GM12875 (cell line): ENCODE measurements around the gene TINAGL1.

Experiments
- H3K4me3 ChIP-seq: one replicate; pipeline ENCODE4 v1.5.1; 2011; ENCODE audit warnings: low read depth, low read length, control low read depth
- TF ChIP-seq, protein P1 (sequence below): IDR thresholded peaks from 2 replicates; pipeline ENCODE4 v1.5.1; 2011; ENCODE audit warnings: low read depth, mild to moderate bottlenecking, control low read depth, inconsistent platforms, low read length, moderate library complexity, borderline replicate concordance; ENCODE audit not compliant: insufficient read depth

TINAGL1 gene

DNA sequence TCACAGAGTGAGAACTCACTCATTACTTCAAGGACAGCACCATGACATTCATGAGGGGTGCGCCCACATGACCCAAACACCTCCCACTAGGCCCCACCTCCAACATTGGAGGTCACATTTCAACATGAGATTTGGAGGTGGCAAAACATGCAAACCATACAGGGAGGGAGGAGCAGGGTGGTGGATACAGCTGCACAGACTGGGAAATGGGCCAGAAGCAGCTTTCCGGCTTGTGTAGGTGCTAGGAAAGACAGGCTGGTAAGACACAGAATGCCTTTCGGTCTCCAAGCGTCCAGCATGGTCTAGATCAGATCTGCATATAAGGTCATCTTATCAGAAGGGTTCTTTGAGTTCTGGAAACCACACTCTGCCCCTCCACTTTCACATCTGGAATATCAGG is 35.1 kb upstream of the TINAGL1 start:
- TF ChIP-seq, protein P1, sequence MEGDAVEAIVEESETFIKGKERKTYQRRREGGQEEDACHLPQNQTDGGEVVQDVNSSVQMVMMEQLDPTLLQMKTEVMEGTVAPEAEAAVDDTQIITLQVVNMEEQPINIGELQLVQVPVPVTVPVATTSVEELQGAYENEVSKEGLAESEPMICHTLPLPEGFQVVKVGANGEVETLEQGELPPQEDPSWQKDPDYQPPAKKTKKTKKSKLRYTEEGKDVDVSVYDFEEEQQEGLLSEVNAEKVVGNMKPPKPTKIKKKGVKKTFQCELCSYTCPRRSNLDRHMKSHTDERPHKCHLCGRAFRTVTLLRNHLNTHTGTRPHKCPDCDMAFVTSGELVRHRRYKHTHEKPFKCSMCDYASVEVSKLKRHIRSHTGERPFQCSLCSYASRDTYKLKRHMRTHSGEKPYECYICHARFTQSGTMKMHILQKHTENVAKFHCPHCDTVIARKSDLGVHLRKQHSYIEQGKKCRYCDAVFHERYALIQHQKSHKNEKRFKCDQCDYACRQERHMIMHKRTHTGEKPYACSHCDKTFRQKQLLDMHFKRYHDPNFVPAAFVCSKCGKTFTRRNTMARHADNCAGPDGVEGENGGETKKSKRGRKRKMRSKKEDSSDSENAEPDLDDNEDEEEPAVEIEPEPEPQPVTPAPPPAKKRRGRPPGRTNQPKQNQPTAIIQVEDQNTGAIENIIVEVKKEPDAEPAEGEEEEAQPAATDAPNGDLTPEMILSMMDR, result no peak
- no peak overlapping the region for H3K4me3 ChIP-seq

DNA sequence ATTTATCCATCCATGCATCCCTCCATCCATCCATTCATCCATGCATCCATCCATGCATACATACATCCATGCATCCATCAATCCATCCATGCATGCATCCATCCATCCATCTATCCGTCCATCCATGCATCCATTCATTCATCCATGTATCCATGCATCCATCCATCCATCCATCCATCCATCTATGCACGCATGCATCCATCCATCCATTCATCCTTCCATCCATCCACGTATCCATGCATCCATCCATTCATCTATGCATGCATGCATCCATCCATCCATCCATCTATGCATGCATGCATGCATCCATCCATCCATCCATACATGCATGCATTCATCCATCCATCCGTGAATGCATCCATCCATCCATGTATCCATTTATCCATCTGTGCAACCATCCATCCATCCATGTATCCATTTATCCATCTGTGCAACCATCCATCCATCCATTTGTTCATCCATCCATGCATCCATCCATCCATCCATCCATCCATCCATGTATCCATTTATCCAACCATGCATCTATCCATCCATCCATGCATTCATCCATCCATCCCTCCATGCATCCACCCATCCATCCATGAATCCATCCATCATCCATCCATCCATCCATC is 30.3 kb upstream of the TINAGL1 start:
- H3K4me3 ChIP-seq, result no peak overlapping the region
- TF ChIP-seq, protein P1, result no peak

- no peak overlapping the region for H3K4me3 ChIP-seq
- TF ChIP-seq, protein P1, result no peak
Observed at GRCh38 chr1:31548534-31548906, 27.8 kb upstream of the TINAGL1 start.

- H3K4me3 ChIP-seq, result no peak overlapping the region
- TF ChIP-seq, protein P1, result peak; percentile 82
Observed at GRCh38 chr1:31548907-31549808, 27.2 kb upstream of the TINAGL1 start.

- no peak overlapping the region for H3K4me3 ChIP-seq
- TF ChIP-seq, protein P1, result no peak
Observed at GRCh38 chr1:31549809-31550620, 26.3 kb upstream of the TINAGL1 start.

DNA sequence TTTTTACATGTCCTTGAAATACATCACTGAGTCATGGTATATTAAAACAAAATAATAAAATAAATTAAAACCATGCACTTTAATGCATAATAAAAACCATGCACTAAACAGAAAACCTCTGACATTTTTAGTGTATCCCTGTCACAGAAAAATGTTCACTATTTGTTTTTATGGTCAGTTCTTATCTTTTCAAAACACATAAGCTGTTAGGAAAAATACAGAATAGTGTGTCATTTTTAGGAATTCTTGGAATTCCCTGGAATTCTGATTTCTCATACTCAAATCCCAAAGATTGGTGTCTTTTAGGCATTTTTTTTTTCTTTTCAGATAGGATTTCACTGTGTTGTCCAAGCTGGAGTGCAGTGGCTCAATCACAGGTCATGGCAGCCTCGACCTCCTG is 25.1 kb upstream of the TINAGL1 start:
- H3K4me3 ChIP-seq, result no peak overlapping the region
- TF ChIP-seq, protein P1, result no peak
